ENCODE results near the gene RCOR3.

- TF ChIP-seq, protein P1, sequence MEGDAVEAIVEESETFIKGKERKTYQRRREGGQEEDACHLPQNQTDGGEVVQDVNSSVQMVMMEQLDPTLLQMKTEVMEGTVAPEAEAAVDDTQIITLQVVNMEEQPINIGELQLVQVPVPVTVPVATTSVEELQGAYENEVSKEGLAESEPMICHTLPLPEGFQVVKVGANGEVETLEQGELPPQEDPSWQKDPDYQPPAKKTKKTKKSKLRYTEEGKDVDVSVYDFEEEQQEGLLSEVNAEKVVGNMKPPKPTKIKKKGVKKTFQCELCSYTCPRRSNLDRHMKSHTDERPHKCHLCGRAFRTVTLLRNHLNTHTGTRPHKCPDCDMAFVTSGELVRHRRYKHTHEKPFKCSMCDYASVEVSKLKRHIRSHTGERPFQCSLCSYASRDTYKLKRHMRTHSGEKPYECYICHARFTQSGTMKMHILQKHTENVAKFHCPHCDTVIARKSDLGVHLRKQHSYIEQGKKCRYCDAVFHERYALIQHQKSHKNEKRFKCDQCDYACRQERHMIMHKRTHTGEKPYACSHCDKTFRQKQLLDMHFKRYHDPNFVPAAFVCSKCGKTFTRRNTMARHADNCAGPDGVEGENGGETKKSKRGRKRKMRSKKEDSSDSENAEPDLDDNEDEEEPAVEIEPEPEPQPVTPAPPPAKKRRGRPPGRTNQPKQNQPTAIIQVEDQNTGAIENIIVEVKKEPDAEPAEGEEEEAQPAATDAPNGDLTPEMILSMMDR (IDR thresholded peaks at IDR 0.05; ENCODE audit: low read length) = no peak
- no peak for TF ChIP-seq EZH2 (optimal IDR thresholded peaks at IDR 0.05; ENCODE audit: low read depth, low read length)
- TF ChIP-seq EZH2phosphoT487 (IDR thresholded peaks at IDR 0.05; ENCODE audit: low read length) = no peak
Measured at GRCh38 chr1:211338224-211338620, 79.1 kb downstream of the RCOR3 start.

Measured in MM.1S (cell line).